Panc1 (cell line): ENCODE data around the gene TNPO3.

Source experiments
- CTCF ChIP-seq: fragments of 450-650 bp; IDR thresholded peaks from 2 replicates; pipeline ENCODE4 v1.5.1; 2017; ENCODE audit warnings: mild to moderate bottlenecking
- POLR2AphosphoS5 ChIP-seq: IDR thresholded peaks from 2 replicates; pipeline ENCODE4 v1.6.1; 2012; ENCODE audit warnings: mild to moderate bottlenecking, low read depth, low read length, moderate library complexity
- TCF7L2 ChIP-seq: IDR thresholded peaks from 2 replicates; pipeline ENCODE4 v1.6.1; 2011; ENCODE audit warnings: mild to moderate bottlenecking, low read depth, low read length, inconsistent platforms

- TF ChIP-seq CTCF = no peak
- no peak for TF ChIP-seq TCF7L2
- no peak for TF ChIP-seq POLR2AphosphoS5
Observed at GRCh38 chr7:128945668-128946366, 109.1 kb downstream of the TNPO3 start.
